GM21723 (cell line): ENCODE data around the gene ZSCAN25.
"Not testable (repeated sequence)": the region's sequence is repeated elsewhere in the genome, so short reads cannot be mapped to it uniquely, and the experiment has no call there.

ENCODE experiments used
- ATAC-seq: cut with Tn5 transposase; IDR thresholded peaks from one replicate; pipeline ENCODE4 v1.9.1; 2021; ENCODE audit warnings: mild to moderate bottlenecking, moderate library complexity; ENCODE audit not compliant: unreplicated experiment

Gene ZSCAN25

DNA sequence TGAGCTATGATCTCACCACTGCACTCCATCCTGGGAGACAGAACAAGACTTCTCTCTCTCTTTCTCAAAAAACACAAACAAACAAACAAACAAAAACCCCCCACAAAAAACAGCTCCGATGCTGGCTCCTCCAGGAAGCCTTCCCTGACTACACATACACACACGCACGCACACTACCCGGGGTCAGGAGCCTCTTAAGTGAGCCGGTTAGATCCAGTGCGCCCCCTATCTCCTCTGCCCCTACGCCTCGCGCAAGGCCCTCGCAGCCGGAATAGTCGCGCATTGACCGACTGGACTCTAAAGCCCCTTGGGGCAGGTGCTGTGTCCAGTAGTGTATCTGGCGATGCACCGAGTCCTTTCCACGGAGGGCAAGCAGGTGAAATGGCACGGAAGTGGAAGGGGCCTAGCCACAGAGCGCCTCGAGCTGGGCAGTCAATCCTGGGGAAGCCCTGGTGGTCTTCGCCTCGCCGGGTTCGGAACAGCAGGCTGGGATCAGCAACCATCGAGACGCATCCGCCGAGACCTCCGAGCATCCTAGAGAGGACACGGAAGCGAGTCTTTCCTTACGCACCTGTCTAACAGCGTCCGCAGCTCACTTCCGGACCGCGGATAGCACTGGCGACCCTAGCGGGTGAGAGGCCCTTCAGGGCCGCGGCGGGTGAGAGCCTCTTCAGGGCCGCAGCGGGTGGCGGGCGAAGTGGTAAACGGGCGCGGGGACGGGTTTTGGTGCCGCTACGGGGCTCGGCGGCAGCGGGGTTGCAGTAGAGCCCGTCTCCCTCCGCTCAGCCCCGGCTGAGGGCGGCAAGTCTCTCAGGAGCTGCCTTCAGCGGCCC, at the start of gene ZSCAN25:
ZSCAN25 (plus strand) TSS at position 588 of the 833 bp plus-strand sequence. CDS start 2,661 bp downstream, outside the sequence.
- ATAC-seq, result peak; percentile 94

- ATAC-seq, result not testable (repeated sequence)
Observed at GRCh38 chr7:99568770-99569169, 48.0 kb upstream of the ZSCAN25 start.

DNA sequence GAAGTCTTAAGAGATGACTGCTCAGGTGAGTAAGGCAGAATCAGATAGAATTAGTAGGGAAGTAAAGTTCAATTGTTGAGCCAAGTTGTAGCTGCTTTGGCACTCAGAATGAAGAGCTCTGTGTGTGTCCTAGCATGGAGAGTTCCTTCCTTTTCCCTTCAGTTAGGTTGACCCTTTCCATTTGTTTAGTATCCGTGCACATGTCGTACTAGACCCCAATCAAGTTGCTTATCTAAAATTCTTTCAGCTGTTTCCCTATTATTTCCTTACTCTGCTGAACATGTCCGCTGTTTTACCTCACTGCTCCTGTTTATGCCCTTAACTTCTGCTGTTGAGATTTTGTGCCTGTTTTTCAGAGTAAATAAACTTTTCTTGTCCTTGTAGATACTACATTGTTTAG, 45.0 kb upstream of the ZSCAN25 start:
- no peak for ATAC-seq

DNA sequence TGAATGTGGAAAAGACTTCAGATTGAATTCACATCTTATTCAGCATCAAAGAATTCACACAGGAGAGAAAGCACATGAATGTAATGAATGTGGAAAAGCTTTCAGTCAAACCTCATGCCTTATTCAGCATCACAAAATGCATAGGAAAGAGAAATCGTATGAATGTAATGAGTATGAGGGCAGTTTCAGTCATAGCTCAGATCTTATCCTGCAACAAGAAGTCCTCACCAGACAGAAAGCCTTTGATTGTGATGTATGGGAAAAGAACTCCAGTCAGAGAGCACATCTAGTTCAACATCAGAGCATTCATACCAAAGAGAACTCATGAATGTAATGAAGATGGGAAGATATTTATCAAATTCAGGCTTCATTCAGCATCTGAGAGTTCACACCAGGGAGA, 43.5 kb upstream of the ZSCAN25 start:
- ATAC-seq, result no peak

DNA sequence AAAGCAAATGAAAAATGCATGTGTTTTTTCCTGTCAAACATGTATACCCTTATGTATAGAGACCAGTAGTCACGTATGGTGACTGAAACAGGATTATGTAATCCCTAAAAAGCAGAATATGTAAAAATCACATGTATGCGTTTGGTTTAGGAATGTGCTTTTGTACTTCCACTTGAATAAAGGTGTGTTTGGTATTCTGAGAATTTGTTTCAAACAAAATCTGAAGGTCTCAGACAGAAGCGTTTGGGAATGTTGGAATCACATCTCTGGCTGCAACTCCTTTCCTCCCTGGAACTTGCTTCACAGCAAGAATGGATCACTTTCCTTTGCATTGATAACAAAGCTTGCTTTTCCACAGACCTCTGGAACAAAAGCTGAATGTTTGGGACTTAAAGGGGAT, 40.5 kb upstream of the ZSCAN25 start:
- ATAC-seq, result no peak

GRCh38 chr7:99579281-99579955, 37.3 kb upstream of the ZSCAN25 start:
- no peak for ATAC-seq

GRCh38 chr7:99579956-99580777, 36.6 kb upstream of the ZSCAN25 start:
- no peak for ATAC-seq

- not testable (repeated sequence) for ATAC-seq
Observed at GRCh38 chr7:99580778-99581332, 35.9 kb upstream of the ZSCAN25 start.

DNA sequence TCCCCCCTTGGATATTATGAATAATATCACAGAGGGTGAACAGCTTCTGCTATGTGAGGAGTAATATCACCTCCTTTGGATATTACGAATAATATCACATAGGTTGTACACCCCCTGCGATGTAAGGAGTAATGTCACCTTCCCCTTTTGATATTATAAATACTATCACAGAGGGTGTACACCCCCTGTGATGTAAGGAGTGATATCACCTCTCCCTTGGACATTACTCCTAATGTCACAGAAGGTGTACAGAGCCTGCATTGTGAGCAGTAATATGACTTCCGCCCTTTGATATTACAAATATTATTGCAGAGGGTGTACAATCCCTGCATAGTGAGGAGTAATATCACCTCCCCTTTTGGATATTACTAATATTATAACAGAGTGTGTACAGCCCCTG, 27.9 kb upstream of the ZSCAN25 start:
- no peak for ATAC-seq

- ATAC-seq, result no peak
Observed at GRCh38 chr7:99594948-99595745, 21.6 kb upstream of the ZSCAN25 start.

- ATAC-seq, result no peak
Observed at GRCh38 chr7:99596408-99596955, 20.3 kb upstream of the ZSCAN25 start.

- no peak for ATAC-seq
Observed at GRCh38 chr7:99597762-99598501, 18.8 kb upstream of the ZSCAN25 start, which contains the start of gene TMEM225B. Gene TMEM225B (plus strand): TSS chr7:99598267. CDS start chr7:99604389, 6,122 bp downstream.

DNA sequence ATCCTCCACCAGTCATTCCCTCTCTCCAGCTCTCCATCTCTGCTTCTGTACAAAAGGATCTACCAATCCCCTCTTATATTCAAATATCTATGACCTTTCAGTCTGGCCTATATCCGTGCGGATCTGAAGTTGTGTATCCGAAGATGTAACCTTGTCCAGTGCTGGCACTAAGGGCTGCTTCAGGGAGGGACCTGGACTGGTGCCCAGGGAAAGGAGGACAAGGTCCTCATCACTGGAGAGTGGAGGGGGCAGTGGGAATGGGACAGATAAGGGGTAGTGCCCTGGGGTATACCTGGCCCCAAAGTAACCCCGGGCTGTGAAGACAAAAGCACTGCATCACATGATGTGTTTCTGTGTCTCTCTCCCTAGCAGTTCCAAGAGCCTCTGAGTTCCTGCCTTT, 16.9 kb upstream of the ZSCAN25 start:
- no peak for ATAC-seq

DNA sequence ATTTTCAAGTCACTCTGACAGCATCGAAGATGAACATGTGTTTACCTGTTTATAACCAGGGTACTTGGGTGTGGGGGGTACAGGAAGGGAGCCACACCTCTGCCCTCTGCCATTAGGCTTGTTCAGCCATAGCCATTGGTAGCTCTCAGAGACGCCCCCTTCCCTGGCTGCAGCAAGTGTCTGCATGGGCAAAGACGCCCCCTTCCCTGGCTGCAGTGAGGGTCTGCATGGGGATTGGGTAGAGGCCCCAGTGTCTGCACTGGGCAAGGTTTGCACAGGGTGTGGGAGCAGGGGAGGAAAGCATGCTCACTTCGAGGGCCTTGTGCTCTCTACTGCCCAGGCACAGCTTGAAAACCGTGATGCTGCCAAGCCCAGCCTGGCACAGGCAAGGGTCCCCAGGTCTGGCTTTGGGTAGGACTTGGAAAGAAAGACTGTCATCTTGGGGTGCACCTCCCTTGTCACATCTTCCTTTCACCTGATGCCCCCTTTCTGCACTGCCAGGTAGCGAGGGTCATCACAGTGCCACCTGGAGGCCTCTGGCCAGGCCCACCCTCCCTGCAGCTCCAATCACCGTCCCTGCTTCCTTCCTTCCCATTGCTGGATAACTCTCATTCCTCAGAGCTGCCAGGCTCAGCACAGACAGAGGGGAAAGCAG, 15.0 kb upstream of the ZSCAN25 start:
- no peak for ATAC-seq

- no peak for ATAC-seq
Observed at GRCh38 chr7:99605527-99605926, 11.2 kb upstream of the ZSCAN25 start.

GRCh38 chr7:99606531-99606930, 10.2 kb upstream of the ZSCAN25 start:
- no peak for ATAC-seq

- ATAC-seq, result no peak
Observed at GRCh38 chr7:99607548-99607947, 9.2 kb upstream of the ZSCAN25 start.

- ATAC-seq, result no peak
Observed at GRCh38 chr7:99614495-99614894, 2.3 kb upstream of the ZSCAN25 start.

DNA sequence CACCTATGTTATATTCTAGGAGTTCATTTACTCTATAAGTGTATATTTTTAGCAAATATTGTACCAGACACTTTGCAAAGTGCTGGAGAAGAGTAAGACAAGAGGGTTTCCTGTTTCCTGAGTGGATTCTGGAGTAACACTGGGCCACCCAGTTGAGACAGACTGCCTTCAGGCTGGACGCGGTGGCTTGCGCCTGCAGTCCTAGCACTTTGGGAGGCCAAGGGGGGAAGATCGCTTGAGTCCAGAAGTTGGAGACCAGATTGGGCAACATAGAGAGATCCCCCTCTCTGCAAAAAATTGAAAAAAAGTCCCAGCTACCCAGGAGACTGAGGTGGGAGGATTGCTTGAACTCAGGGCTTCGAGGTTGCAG, 772 bp upstream of the ZSCAN25 start:
- ATAC-seq, result no peak
